ENCODE data around the gene PHLPP2.
"Not testable (repeated sequence)": the region's sequence is repeated elsewhere in the genome, so short reads cannot be mapped to it uniquely, and the experiment has no call there.

Gene PHLPP2

GRCh38 chr16:71722801-71723536, 1.5 kb downstream of the PHLPP2 start:
- no peak for DNase-seq

GRCh38 chr16:71721066-71721740, 3.3 kb downstream of the PHLPP2 start:
- DNase-seq, result no peak

GRCh38 chr16:71712501-71712900, 12.0 kb downstream of the PHLPP2 start:
- no peak for DNase-seq

GRCh38 chr16:71711789-71712188, 12.7 kb downstream of the PHLPP2 start:
- no peak for DNase-seq

GRCh38 chr16:71709229-71709781, 15.2 kb downstream of the PHLPP2 start:
- no peak for DNase-seq

GRCh38 chr16:71708696-71709095, 15.8 kb downstream of the PHLPP2 start:
- DNase-seq, result no peak

GRCh38 chr16:71707199-71707598, 17.3 kb downstream of the PHLPP2 start:
- DNase-seq, result no peak

GRCh38 chr16:71706046-71706445, 18.5 kb downstream of the PHLPP2 start:
- no peak for DNase-seq

- DNase-seq, result no peak
These were observed 21.2 kb downstream of the PHLPP2 start for GRCh38 chr16:71703333-71703732.

GRCh38 chr16:71700831-71701230, 23.7 kb downstream of the PHLPP2 start:
- DNase-seq, result no peak

GRCh38 chr16:71698491-71698890, 26.0 kb downstream of the PHLPP2 start:
- no peak for DNase-seq

GRCh38 chr16:71693164-71693563, 31.3 kb downstream of the PHLPP2 start:
- DNase-seq, result no peak

GRCh38 chr16:71689901-71690300, 34.6 kb downstream of the PHLPP2 start:
- DNase-seq, result no peak

GRCh38 chr16:71687861-71688260, 36.6 kb downstream of the PHLPP2 start:
- no peak for DNase-seq

- DNase-seq, result not testable (repeated sequence)
These were observed 40.2 kb downstream of the PHLPP2 start for GRCh38 chr16:71684280-71684679.

GRCh38 chr16:71681360-71681759, 43.1 kb downstream of the PHLPP2 start:
- DNase-seq, result no peak

GRCh38 chr16:71676236-71676635, 48.3 kb downstream of the PHLPP2 start:
- DNase-seq, result no peak

GRCh38 chr16:71675380-71675779, 49.1 kb downstream of the PHLPP2 start:
- DNase-seq, result no peak

- no peak for DNase-seq
These were observed 50.3 kb downstream of the PHLPP2 start for GRCh38 chr16:71674229-71674628.

GRCh38 chr16:71673582-71673973, 50.9 kb downstream of the PHLPP2 start:
- no peak for DNase-seq

- no peak for DNase-seq
These were observed 51.5 kb downstream of the PHLPP2 start for GRCh38 chr16:71672803-71673581.

- no peak for DNase-seq
These were observed 52.4 kb downstream of the PHLPP2 start for GRCh38 chr16:71672125-71672524.

GRCh38 chr16:71671165-71671564, 53.3 kb downstream of the PHLPP2 start:
- DNase-seq, result no peak

GRCh38 chr16:71670537-71670936, 54.0 kb downstream of the PHLPP2 start:
- DNase-seq, result no peak
